GM10266 (cell line): ENCODE measurements around the gene CCDC106.

Experiments used
- DNase-seq: peaks from one replicate; pipeline ENCODE4 v3.0.0; 2012; ENCODE audit errors: extremely low spot score
- CTCF ChIP-seq: IDR thresholded peaks from 2 replicates; pipeline ENCODE4 v1.5.1; 2012; ENCODE audit warnings: mild to moderate bottlenecking, low read depth; ENCODE audit not compliant: control insufficient read depth, insufficient read depth; ENCODE audit errors: missing control alignments

Gene CCDC106

GRCh38 chr19:55670280-55671053 lies 22.5 kb downstream of the CCDC106 start:
- no peak for DNase-seq
- no peak for TF ChIP-seq CTCF

DNA sequence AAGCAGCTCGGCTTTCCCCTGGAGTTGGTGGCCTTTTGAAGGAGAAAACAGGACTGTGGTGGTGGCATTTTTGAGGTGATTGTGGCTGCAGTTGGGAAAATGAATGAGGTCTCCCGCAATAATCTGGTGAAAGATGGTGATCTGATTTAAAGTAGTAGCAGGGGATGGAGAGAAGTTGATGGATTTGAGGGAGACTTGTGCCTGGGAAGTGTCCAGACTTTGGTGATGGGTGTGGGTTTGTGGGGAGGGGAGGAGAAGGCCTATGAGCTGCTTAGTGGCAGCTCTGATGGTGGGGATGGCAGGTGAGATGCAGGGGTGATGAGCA lies 23.0 kb downstream of the CCDC106 start:
- TF ChIP-seq CTCF: no peak
- DNase-seq: no peak

DNA sequence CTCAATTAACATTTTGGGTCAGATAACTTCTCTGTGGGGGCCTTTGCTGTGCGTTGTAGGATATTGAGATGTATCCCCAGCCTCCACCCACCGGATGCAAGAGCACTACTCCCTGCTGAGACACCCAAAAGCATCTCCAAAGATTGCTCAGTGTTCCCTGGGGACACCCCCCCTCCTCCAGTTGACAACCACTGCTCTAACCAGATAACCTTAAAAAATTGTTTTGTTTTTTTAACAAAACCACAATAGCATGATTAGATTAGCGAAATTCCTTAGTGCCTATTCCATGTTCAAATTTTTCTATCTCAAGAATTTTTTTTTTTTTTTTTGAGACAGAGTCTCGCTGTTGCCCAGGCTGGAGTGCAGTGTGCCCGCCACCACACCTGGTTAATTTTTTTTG lies 24.4 kb downstream of the CCDC106 start:
- TF ChIP-seq CTCF: no peak
- no peak for DNase-seq

GRCh38 chr19:55673465-55673864 lies 25.5 kb downstream of the CCDC106 start:
- TF ChIP-seq CTCF: no peak
- DNase-seq: no peak

DNA sequence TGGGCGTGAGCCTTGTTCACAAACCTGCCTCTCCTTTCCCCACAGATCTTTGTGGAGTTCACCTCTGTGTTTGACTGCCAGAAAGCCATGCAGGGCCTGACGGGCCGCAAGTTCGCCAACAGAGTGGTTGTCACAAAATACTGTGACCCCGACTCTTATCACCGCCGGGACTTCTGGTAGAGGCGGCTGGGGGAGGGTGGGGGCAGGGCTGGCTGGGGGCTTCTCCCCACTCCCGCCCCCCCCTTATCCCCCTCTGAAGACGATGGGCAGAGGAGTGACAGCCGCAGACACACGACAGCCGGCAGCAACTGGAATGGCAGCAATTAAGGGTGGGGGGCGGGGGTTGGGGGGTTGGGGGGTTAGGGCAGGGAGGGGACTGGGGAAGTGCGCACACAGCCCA lies 25.9 kb downstream of the CCDC106 start:
- TF ChIP-seq CTCF: no peak
- DNase-seq: no peak

DNA sequence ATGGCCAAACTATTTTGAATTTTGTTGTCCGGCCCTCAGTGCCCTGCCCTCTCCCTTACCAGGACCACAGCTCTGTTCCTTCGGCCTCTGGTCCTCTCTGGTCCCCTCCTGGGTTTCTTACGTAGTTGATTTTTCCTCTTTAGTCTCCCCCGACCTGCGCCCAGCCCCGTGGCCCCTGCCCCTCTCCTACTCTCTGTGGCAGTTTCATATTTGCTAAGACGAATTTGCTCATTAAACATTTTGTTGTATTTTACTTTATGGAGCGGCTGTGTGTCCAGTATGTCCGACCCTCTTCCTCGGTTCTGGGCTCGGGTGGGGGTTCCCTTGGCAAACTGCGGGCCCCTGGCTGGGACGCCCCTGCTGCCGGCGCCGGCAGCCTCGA lies 26.4 kb downstream of the CCDC106 start:
- no peak for TF ChIP-seq CTCF
- DNase-seq: no peak

- no peak for TF ChIP-seq CTCF
- peak; percentile 99 for DNase-seq
These were observed 27.0 kb downstream of the CCDC106 start, which contains the start of gene EPN1 for GRCh38 chr19:55674841-55675660. TSS of gene EPN1 (plus strand) at chr19:55675226. CDS start at chr19:55678628, 3,402 bp downstream.
